ENCODE measurements around the gene FTCD.

The FTCD gene

GRCh38 chr21:46104104-46104503, 51.3 kb downstream of the FTCD start:
- no peak for DNase-seq

- no peak for DNase-seq
These were observed 54.5 kb downstream of the FTCD start for GRCh38 chr21:46100906-46101305.

GRCh38 chr21:46100426-46100825, 55.0 kb downstream of the FTCD start:
- DNase-seq: no peak

- DNase-seq: no peak
These were observed 55.4 kb downstream of the FTCD start for GRCh38 chr21:46100020-46100419.

- DNase-seq: no peak
These were observed 55.9 kb downstream of the FTCD start for GRCh38 chr21:46099476-46099875.

GRCh38 chr21:46098303-46099141, 56.9 kb downstream of the FTCD start:
- no peak for DNase-seq

GRCh38 chr21:46097336-46098293, 57.8 kb downstream of the FTCD start, which contains the start of gene COL6A2:
TSS of gene COL6A2 (plus strand) at chr21:46098112.
- DNase-seq: peak; percentile 34

- DNase-seq: no peak
These were observed 58.6 kb downstream of the FTCD start for GRCh38 chr21:46096596-46097335.

- DNase-seq: no peak
These were observed 59.4 kb downstream of the FTCD start for GRCh38 chr21:46095814-46096595.

- no peak for DNase-seq
These were observed 60.2 kb downstream of the FTCD start for GRCh38 chr21:46095083-46095719.

- DNase-seq: no peak
These were observed 60.8 kb downstream of the FTCD start for GRCh38 chr21:46094401-46095082.

GRCh38 chr21:46093668-46094400, 61.5 kb downstream of the FTCD start:
- no peak for DNase-seq

- DNase-seq: no peak
These were observed 62.3 kb downstream of the FTCD start for GRCh38 chr21:46092811-46093667.

GRCh38 chr21:46092026-46092764, 63.2 kb downstream of the FTCD start:
- DNase-seq: no peak

GRCh38 chr21:46091631-46092025, 63.8 kb downstream of the FTCD start:
- no peak for DNase-seq

GRCh38 chr21:46091118-46091517, 64.3 kb downstream of the FTCD start:
- DNase-seq: no peak

GRCh38 chr21:46089285-46089684, 66.1 kb downstream of the FTCD start:
- no peak for DNase-seq

- no peak for DNase-seq
These were observed 67.2 kb downstream of the FTCD start for GRCh38 chr21:46088189-46088588.

GRCh38 chr21:46087641-46088040, 67.7 kb downstream of the FTCD start:
- DNase-seq: no peak
